Vagina (tissue), 2 donors: ENCODE measurements around the gene RASAL2. TPM values are rescaled to one million over a fixed set of nuclear protein-coding genes. Genes with fewer than 3 reads are reported as not detected.
"Not testable (repeated sequence)": the region's sequence is repeated elsewhere in the genome, so short reads cannot be mapped to it uniquely, and the experiment has no call there.

Experiments used
- DNase-seq, 2 donors: peaks; one replicate each; pipeline ENCODE4 v3.0.0-alpha.2; 2017; ENCODE audit errors: extremely low spot score in 2 of 2
- H3K27ac ChIP-seq: fragments of 200-600 bp; sonication (generic); one replicate; pipeline ENCODE4 v1.5.1; 2019
- H3K27me3 ChIP-seq: fragments of 200-600 bp; sonication (generic); one replicate; pipeline ENCODE4 v1.5.1; 2019
- H3K36me3 ChIP-seq, 2 donors: fragments of 200-600 bp; sonication (generic); one replicate each; pipeline ENCODE4 v1.5.1; 2017 to 2019
- H3K4me1 ChIP-seq: fragments of 200-600 bp; sonication (generic); one replicate; pipeline ENCODE4 v1.5.1; 2019
- H3K4me3 ChIP-seq, 2 donors: fragments of 200-600 bp; sonication (generic); 1 replicate in 1 of 2; 2 replicates in 1 of 2; pipeline ENCODE4 v1.5.1; 2016 to 2019
- H3K9me3 ChIP-seq: fragments of 200-600 bp; sonication (generic); one replicate; pipeline ENCODE4 v1.5.1; 2019
- POLR2A ChIP-seq, 2 donors: fragments of 450-650 bp; IDR thresholded peaks; one replicate each; pipeline ENCODE4 v1.6.1; 2017; ENCODE audit warnings: antibody characterized with exemption in 2 of 2, mild to moderate bottlenecking in 2 of 2, moderate library complexity in 2 of 2
- POLR2AphosphoS5 ChIP-seq, 2 donors: sonication (generic); formaldehyde crosslinking; IDR thresholded peaks; one replicate each; pipeline ENCODE4 v1.9.0; 2017; ENCODE audit warnings: antibody characterized with exemption in 2 of 2, mild to moderate bottlenecking in 2 of 2, low read depth in 1 of 2; ENCODE audit not compliant: insufficient read depth in 1 of 2
- intact Hi-C: fragments of 100-400 bp; cut with DNase I; formaldehyde crosslinking; loops from one replicate; pipeline ENCODE4 v1.15.1; 2023
- total RNA-seq: library from RNA; depleted of rRNA; stranded (reverse); fragments of >200 nt; gene quantifications from one replicate; pipeline ENCODE4 v1.2.3, GENCODE V29; 2016
- TF ChIP-seq, protein P1 (sequence below), 3 experiments: fragments of 450-650 bp in 2 of 3; fragments of 200-600 bp in 1 of 3; sonication (generic) in 1 of 3; IDR thresholded peaks; one replicate each; pipeline ENCODE4 v1.5.1; 2017 to 2019; ENCODE audit warnings: antibody characterized with exemption in 3 of 3, mild to moderate bottlenecking in 2 of 3, moderate library complexity in 2 of 3

Gene RASAL2
- total RNA-seq, 1 donor from 2014 or later = 25.5 TPM

DNA sequence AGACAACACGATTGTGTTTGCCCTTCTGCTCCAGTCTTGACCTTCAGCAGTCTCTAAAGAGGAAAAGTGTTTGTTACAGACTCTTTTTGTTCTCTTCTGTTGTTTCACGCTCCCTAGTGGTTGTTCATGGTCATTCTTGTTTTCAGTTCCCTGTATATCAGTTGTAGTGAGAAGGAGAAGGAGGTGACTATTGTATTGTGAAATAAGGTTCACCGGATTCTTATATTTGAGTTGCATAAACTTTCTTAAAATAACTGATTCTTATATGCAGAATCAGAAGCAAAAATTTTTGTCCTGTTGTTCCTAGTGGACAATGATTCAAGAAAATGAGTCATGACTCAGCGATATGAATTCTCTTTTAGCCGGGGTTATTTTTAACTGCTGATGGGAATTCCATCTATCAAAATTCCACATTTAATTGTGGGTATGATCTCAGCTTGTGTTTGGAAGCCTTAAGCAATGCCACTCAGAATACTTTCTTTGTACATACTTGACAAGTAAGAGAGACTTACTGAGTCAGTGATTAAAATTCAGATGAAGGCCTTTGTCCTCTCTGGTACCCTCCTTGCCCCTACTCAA is 250.7 kb downstream of the RASAL2 start:
- Histone ChIP-seq H3K27ac (peak overlapping the region; percentile 17), H3K4me1 (peaks cover 12% of the 10 kb centered on the region), H3K9me3 (no peaks in the 10 kb centered on the region), H3K36me3 (no peaks in the 10 kb centered on the region), H3K4me3 (no peak overlapping the region), H3K27me3 (no peaks in the 10 kb centered on the region)
- intact Hi-C loops = no loop called here
- no peak for TF ChIP-seq POLR2A (IDR thresholded peaks at IDR 0.05)
- peak in 1 of 2 donors; percentile 10 for TF ChIP-seq POLR2AphosphoS5 (IDR thresholded peaks at IDR 0.05; ENCODE audit: insufficient read depth in 1 of 2, low read depth in 1 of 2)
- TF ChIP-seq, protein P1, sequence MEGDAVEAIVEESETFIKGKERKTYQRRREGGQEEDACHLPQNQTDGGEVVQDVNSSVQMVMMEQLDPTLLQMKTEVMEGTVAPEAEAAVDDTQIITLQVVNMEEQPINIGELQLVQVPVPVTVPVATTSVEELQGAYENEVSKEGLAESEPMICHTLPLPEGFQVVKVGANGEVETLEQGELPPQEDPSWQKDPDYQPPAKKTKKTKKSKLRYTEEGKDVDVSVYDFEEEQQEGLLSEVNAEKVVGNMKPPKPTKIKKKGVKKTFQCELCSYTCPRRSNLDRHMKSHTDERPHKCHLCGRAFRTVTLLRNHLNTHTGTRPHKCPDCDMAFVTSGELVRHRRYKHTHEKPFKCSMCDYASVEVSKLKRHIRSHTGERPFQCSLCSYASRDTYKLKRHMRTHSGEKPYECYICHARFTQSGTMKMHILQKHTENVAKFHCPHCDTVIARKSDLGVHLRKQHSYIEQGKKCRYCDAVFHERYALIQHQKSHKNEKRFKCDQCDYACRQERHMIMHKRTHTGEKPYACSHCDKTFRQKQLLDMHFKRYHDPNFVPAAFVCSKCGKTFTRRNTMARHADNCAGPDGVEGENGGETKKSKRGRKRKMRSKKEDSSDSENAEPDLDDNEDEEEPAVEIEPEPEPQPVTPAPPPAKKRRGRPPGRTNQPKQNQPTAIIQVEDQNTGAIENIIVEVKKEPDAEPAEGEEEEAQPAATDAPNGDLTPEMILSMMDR (IDR thresholded peaks at IDR 0.05) = peak in 2 of 3 experiments; percentile 6 to 18
- DNase-seq = no peak

DNA sequence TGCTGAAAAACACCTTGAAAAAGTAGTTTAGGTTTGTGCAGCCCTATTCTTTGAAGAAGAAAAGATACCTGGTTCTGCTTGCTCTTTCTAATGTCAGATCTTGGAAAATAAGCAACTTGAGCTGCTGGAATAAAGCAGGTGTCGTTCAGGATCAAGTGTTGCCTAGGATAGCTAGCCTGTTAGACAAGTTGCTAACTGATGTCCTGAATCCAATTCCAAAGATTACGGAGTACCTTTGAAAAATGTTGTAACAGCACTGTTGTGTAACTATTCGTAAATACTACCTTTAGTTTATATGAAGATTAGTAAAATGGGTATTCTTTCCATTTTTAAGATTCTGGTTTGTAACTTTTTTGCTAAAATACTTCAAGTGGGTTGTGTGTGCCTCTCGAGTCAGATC is 251.3 kb downstream of the RASAL2 start:
- H3K9me3 ChIP-seq = no peaks in the 10 kb centered on the region
- H3K27me3 ChIP-seq = no peaks in the 10 kb centered on the region
- peaks cover 12% of the 10 kb centered on the region for H3K4me1 ChIP-seq
- H3K27ac ChIP-seq = peak overlapping the region; percentile 17
- H3K36me3 ChIP-seq = no peaks in the 10 kb centered on the region
- no peak overlapping the region for H3K4me3 ChIP-seq
- TF ChIP-seq POLR2AphosphoS5 (IDR thresholded peaks at IDR 0.05; ENCODE audit: insufficient read depth in 1 of 2, low read depth in 1 of 2) (no peak), POLR2A (IDR thresholded peaks at IDR 0.05) (no peak)
- TF ChIP-seq, protein P1 (IDR thresholded peaks at IDR 0.05) = no peak
- no peak for DNase-seq
- intact Hi-C loops = no loop called here

DNA sequence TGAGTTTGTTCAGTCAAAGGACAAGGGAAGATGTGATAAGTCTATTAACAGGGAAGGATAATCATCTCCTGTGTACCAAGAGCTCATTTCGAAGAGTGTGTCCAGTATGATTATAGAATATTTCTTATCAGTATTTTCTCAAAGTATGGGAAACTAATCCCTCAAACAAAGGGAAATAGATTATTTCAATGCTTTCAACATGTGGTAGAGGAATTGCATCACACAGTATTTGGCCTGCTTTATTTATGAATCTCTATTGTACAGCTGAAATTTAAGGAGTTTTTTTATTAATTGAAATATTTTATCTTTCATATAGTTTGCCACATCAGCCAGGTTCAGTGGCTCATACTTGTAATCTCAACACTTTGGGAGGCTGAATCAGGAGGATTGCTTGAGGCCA is 251.9 kb downstream of the RASAL2 start:
- H3K4me3 ChIP-seq = no peak overlapping the region
- no peaks in the 10 kb centered on the region for H3K9me3 ChIP-seq
- intact Hi-C loops = no loop called here
- H3K4me1 ChIP-seq = peaks cover 12% of the 10 kb centered on the region
- H3K27me3 ChIP-seq = no peaks in the 10 kb centered on the region
- H3K36me3 ChIP-seq = no peaks in the 10 kb centered on the region
- no peak for TF ChIP-seq POLR2AphosphoS5 (IDR thresholded peaks at IDR 0.05; ENCODE audit: insufficient read depth in 1 of 2, low read depth in 1 of 2)
- TF ChIP-seq, protein P1 (IDR thresholded peaks at IDR 0.05) = no peak
- no peak for DNase-seq
- no peak overlapping the region for H3K27ac ChIP-seq

DNA sequence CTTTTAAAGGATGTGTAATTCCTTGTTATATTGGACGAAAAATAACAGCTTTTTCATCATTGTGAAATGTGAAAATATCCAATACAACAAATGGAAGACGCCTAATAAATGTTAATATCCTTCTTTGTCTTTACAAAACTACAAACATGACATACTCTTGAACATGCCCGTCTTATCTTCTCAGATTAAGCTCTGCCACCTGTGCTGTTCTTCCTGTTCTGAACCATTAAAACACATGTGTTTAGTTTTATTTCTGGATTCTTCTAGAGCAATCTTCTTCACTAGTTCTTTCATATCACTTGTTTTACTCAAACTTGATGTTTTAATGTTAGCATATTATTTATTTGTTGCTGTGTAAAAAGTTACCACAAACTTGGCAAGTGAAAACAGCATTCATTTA is 255.9 kb downstream of the RASAL2 start:
- no peaks in the 10 kb centered on the region for H3K36me3 ChIP-seq
- TF ChIP-seq, protein P1 (IDR thresholded peaks at IDR 0.05) = no peak
- TF ChIP-seq POLR2A (IDR thresholded peaks at IDR 0.05) = no peak
- H3K4me1 ChIP-seq = peaks cover 4% of the 10 kb centered on the region
- no peak overlapping the region for H3K27ac ChIP-seq
- no peaks in the 10 kb centered on the region for H3K27me3 ChIP-seq
- DNase-seq = no peak
- H3K9me3 ChIP-seq = no peaks in the 10 kb centered on the region
- H3K4me3 ChIP-seq = no peak overlapping the region
- intact Hi-C loops = no loop called here

DNA sequence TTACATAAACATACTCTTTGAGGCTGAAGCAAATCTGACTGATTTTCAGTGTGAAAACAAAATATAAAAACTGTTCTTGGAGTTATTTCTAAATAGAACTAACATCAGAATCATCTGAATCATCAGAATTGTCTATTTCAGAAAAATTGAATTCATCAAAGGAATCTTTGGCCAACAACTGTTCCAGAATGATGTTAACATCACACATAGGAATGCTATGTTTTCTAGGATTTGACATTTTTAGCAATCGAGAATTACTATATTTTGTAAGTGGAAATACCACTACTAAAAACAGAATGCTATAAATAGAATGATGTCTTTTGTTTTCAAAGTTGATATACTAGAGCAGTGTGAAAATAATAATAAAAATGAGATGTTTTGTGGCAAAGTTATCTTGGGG is 258.0 kb downstream of the RASAL2 start:
- DNase-seq, H3K27ac ChIP-seq, H3K9me3 ChIP-seq, intact Hi-C loops, H3K4me1 ChIP-seq, H3K4me3 ChIP-seq, H3K36me3 ChIP-seq, H3K27me3 ChIP-seq: not testable (repeated sequence)
